Measurements from ENCODE around the gene RNF31. TPM values are rescaled to one million over a fixed set of nuclear protein-coding genes. Genes with fewer than 3 reads are reported as not detected.

The RNF31 gene
- total and polyA plus RNA-seq, 2 donors (not counting 3 experiments of a cell fraction or from before 2014, with no cell fraction given), result 32.3 to 69.7 TPM

GRCh38 chr14:24206260-24207103 lies 59.2 kb downstream of the RNF31 start:
- no peaks in the 10 kb centered on the region for H3K79me2 ChIP-seq (ENCODE audit: control insufficient read depth, insufficient read depth, low read length)
- no peak overlapping the region for H3K27ac ChIP-seq (ENCODE audit: insufficient read depth, low read depth, low read length)
- H4K20me1 ChIP-seq (replicated peaks; ENCODE audit: control insufficient read depth, extremely low read depth, insufficient read depth, low read length), result no peaks in the 10 kb centered on the region
- BruUV-seq (replicated peaks), result no TSS peak
- POLR2A ChIA-PET, result interaction anchor here (0.5 kb wide), 1 partner anchor 10 kb away, joined by 3 read pairs; no protein-coding TSS in a partner anchor
- no peak overlapping the region for H2AFZ ChIP-seq (ENCODE audit: low read depth, low read length)
- H3K4me3 ChIP-seq (replicated peaks in 1 of 3; ENCODE audit: insufficient read depth in 1 of 3, low read depth in 1 of 3, low read length in 3 of 3), result no peak overlapping the region
- H3K9me3 ChIP-seq (replicated peaks; ENCODE audit: control insufficient read depth, insufficient read depth, low read length), result no peaks in the 10 kb centered on the region
- no peak for DNase-seq (ENCODE audit: low read depth, low spot score)
- intact Hi-C loops (cut with micrococcal nuclease), result no loop called here
- H3K4me2 ChIP-seq (ENCODE audit: insufficient read depth, low read length), result no peak overlapping the region
- FAIRE-seq, result no peak
- H3K4me1 ChIP-seq (ENCODE audit: control insufficient read depth, extremely low read depth, insufficient read depth, low read length), result no peaks in the 10 kb centered on the region
- H3K9me1 ChIP-seq (replicated peaks; ENCODE audit: control insufficient read depth, extremely low read depth, insufficient read depth, low read length), result no peaks in the 10 kb centered on the region
- peaks cover 6 to 33% of the 10 kb centered on the region in 2 experiments for H3K36me3 ChIP-seq (ENCODE audit: control insufficient read depth in 2 of 2, extremely low read depth in 1 of 2, insufficient read depth in 2 of 2, low read length in 2 of 2)
- dilution Hi-C loops (cut with MboI; ENCODE audit: extremely low pct_ligation_motif_present, low sequenced_read_pairs), result no loop called here
- CTCF ChIA-PET, result interaction anchor here (0.9 to 1.0 kb wide), 2 partner anchors 10 to 90 kb away, joined by 3 read pairs; partner anchors contain the start of gene MDP1
- H3K9ac ChIP-seq (replicated peaks; ENCODE audit: extremely low read depth, insufficient read depth, low read length), result no peak overlapping the region
- no peaks in the 10 kb centered on the region for H3K27me3 ChIP-seq (ENCODE audit: control insufficient read depth in 2 of 2, insufficient read depth in 2 of 2, low read length in 2 of 2)
- TF ChIP-seq MAX (IDR thresholded peaks at IDR 0.05; ENCODE audit: insufficient read depth, insufficient read length) (no peak), JUN (IDR thresholded peaks at IDR 0.05; ENCODE audit: borderline replicate concordance, insufficient read depth, insufficient read length, low read depth) (no peak), EZH2 (IDR thresholded peaks at IDR 0.05; ENCODE audit: borderline replicate concordance, low read depth, low read length, severe bottlenecking) (no peak), POLR2A (IDR thresholded peaks at IDR 0.05; ENCODE audit: low read depth, low read length) (no peak), MYC (IDR thresholded peaks at IDR 0.05; ENCODE audit: low read depth, low read length) (no peak), POLR2AphosphoS5 (IDR thresholded peaks at IDR 0.05; ENCODE audit: insufficient read depth, low read depth, low read length) (no peak), FOS (IDR thresholded peaks at IDR 0.05; ENCODE audit: borderline replicate concordance, insufficient read depth, low read length) (no peak), GATA2 (IDR thresholded peaks at IDR 0.05; ENCODE audit: insufficient read depth, insufficient read length, low read depth, low read length) (no peak)
- TF ChIP-seq, protein P1, sequence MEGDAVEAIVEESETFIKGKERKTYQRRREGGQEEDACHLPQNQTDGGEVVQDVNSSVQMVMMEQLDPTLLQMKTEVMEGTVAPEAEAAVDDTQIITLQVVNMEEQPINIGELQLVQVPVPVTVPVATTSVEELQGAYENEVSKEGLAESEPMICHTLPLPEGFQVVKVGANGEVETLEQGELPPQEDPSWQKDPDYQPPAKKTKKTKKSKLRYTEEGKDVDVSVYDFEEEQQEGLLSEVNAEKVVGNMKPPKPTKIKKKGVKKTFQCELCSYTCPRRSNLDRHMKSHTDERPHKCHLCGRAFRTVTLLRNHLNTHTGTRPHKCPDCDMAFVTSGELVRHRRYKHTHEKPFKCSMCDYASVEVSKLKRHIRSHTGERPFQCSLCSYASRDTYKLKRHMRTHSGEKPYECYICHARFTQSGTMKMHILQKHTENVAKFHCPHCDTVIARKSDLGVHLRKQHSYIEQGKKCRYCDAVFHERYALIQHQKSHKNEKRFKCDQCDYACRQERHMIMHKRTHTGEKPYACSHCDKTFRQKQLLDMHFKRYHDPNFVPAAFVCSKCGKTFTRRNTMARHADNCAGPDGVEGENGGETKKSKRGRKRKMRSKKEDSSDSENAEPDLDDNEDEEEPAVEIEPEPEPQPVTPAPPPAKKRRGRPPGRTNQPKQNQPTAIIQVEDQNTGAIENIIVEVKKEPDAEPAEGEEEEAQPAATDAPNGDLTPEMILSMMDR (IDR thresholded peaks at IDR 0.05; ENCODE audit: extremely low read depth in 1 of 2, insufficient read depth in 1 of 2, low read depth in 1 of 2, low read length in 2 of 2), result no peak
